Eye (tissue), 1 donor: ENCODE results near the gene ECE2.

Source experiments
- DNase-seq: peaks from one replicate; pipeline ENCODE4 v3.0.0-alpha.2; 2015

The ECE2 gene

GRCh38 chr3:184277366-184277765 lies 1.5 kb downstream of the ECE2 start:
- DNase-seq = no peak

DNA sequence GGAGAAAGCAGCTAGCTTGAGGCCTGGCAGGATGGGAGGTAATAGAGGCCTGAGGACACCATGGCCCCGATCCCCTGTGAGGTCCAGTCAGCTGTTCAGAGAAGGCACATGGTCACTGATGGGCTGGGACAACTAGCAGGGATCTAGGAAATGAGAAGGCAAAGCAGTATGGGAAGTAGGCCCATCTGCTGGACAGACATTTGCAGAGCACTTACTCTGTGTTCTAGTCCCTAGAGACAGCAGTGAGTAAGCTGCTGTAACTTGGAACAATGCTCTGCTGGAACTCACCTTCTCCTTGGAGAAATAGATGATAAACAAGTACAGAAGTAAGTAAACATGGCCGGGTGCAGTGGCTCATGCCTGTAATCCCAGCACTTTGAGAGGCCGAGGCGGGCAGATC lies 7.1 kb downstream of the ECE2 start:
- DNase-seq = no peak

DNA sequence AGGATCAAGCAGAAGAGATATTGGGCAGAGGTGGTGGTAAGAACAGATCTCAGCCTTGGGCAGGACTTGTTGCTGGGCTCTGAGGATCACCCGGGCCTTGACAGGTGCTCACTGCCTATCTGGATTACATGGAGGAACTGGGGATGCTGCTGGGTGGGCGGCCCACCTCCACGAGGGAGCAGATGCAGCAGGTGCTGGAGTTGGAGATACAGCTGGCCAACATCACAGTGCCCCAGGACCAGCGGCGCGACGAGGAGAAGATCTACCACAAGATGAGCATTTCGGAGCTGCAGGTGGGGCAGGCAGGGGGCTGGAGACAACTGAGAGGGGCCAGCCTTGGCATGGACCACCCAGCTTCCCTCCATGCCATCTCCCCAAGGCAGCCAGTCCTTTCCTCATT lies 7.9 kb downstream of the ECE2 start:
- no peak for DNase-seq

GRCh38 chr3:184284696-184285095 lies 8.9 kb downstream of the ECE2 start:
- peak; percentile 76 for DNase-seq

GRCh38 chr3:184289426-184289938 lies 13.7 kb downstream of the ECE2 start:
- peak; percentile 53 for DNase-seq

GRCh38 chr3:184290331-184290730 lies 14.5 kb downstream of the ECE2 start:
- DNase-seq = no peak

DNA sequence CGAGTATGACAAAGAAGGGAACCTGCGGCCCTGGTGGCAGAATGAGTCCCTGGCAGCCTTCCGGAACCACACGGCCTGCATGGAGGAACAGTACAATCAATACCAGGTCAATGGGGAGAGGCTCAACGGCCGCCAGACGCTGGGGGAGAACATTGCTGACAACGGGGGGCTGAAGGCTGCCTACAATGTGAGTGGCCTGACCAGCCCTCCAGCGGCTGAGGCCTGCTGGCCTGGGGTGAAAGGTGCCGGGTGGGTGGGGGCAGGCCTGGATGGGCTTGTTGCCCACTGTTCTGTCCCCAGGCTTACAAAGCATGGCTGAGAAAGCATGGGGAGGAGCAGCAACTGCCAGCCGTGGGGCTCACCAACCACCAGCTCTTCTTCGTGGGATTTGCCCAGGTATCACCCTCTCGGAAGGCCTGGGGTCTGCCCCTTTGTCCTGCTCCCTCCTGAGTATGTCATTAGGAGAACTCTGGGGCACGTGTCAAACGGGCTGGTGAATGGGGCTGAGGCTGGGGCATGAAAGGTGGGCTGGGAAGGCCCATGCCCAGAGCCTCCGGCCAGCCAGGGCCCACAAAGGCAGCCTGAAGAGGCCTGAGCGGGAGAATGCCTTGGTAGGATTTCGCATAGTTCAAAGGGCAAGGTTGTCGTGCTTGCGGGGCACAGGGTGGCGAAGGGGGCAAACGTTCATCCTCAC lies 15.4 kb downstream of the ECE2 start:
- no peak for DNase-seq

- DNase-seq = no peak
These were observed 16.1 kb downstream of the ECE2 start for GRCh38 chr3:184291738-184292445.

GRCh38 chr3:184295771-184296170 lies 19.9 kb downstream of the ECE2 start:
- no peak for DNase-seq

DNA sequence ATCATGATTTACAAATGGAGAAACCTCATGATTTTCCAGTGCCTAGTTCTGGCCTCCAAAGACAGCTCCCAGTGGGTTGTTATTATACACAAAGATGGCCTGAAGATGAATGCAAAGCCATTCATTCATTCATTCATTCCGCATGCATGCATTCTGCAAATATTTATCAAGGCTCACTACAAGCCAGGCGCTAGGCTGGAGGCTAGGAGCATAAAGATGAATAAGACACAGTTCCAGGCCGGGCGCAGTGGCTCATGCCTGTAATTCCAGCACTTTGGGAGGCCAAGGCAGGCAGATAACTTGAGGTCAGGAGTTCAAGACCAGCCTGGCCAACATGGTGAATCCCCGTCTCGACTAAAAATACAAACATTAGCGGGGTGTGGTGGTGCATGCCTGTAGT lies 20.8 kb downstream of the ECE2 start:
- no peak for DNase-seq

GRCh38 chr3:184298759-184299487 lies 23.1 kb downstream of the ECE2 start, which contains the start of gene PSMD2:
Gene PSMD2 (plus strand): TSS chr3:184299241. CDS start chr3:184299267, 26 bp downstream.
- peak; percentile 98 for DNase-seq

- no peak for DNase-seq
These were observed 23.9 kb downstream of the ECE2 start for GRCh38 chr3:184299488-184300377.

DNA sequence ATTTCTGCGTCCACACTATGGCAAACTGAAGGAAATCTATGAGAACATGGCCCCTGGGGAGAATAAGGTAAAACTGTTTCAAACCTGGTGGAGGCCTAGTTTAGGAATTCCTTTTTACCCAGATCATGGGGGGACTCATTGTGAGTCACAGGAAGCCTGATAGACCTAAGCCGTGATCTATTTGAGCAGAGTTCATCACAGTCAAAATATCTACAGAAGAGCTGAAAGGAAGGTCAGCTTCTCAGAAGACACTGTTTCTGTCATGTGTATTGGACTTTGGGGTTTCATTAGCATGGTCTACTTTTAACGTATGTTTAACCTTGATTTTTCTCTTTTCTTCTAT lies 24.5 kb downstream of the ECE2 start:
- no peak for DNase-seq

DNA sequence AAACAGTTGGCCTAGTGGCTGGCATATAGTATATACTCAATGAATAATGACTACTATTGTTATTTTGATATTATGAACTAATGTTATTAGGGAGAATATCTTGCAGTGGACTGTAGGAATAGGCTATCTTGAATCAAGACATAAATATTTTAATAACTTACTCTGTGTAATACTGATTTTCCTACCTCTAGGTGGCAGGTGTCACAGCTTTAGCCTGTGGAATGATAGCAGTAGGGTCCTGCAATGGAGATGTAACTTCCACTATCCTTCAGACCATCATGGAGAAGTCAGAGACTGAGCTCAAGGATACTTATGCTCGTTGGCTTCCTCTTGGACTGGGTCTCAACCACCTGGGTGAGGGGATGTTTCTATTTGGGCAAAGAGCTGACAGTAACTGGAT lies 29.8 kb downstream of the ECE2 start:
- no peak for DNase-seq

DNA sequence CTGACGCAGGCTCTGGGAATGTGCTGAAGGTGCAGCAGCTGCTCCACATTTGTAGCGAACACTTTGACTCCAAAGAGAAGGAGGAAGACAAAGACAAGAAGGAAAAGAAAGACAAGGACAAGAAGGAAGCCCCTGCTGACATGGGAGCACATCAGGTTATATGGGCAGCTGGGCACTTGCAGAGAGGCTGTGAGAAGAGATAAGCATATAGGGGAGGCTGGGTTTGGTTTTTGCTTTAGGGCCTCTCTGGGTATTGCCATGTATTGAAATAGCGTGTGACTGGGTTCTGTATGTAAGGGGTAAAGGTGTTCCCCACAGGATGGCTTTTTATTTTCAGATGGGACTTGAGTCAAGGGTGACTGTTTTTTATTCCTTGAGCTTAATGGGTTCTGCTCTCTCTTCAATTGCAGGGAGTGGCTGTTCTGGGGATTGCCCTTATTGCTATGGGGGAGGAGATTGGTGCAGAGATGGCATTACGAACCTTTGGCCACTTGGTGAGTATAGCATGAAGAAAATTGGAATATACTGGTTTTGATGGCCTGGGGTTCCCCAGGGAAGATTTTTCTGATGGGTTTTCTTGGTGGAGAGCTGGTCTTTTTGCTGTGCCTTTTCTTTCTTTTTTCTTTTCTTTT lies 30.6 kb downstream of the ECE2 start:
- DNase-seq = no peak

- no peak for DNase-seq
These were observed 32.1 kb downstream of the ECE2 start for GRCh38 chr3:184307915-184308314.

DNA sequence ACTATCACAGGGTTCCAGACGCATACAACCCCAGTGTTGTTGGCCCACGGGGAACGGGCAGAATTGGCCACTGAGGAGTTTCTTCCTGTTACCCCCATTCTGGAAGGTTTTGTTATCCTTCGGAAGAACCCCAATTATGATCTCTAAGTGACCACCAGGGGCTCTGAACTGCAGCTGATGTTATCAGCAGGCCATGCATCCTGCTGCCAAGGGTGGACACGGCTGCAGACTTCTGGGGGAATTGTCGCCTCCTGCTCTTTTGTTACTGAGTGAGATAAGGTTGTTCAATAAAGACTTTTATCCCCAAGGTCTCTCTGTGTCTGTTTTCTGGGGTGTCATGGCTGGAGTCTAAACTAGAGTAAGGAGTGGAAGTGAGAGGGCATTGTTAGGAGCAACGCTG lies 32.9 kb downstream of the ECE2 start:
- DNase-seq = no peak

DNA sequence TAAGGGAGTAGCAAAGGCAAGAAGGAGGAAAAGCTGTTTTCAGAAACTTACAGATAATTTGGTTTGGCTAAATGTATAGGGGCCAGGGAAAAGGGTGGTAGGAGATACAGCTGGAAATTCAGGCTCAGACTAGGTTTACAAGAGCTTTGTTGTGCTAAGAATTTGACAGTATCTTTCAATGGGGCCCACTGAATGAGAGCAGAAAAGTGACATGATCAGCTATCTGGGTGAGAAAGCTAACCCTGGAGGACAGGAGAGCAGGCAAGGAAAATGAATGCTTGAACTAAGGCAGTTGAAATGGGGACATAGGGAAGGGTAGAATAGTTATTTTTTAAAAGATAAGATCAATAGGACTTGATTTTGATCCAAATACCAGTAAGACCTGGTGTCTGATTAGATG lies 35.8 kb downstream of the ECE2 start:
- DNase-seq = no peak

DNA sequence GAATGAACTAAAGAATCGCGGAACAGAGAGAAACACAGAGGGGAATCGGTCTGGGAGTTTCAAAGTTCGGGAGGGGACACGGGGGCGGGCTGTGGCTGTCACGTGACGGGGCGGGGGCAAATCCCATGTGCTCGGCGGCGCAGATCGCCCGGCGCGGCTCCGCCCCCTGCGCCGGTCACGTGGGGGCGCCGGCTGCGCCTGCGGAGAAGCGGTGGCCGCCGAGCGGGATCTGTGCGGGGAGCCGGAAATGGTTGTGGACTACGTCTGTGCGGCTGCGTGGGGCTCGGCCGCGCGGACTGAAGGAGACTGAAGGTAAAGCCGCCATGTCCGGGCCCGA lies 38.5 kb downstream of the ECE2 start, which contains the start of gene EIF4G1:
TSS of gene EIF4G1 (plus strand) at position 244 of the 337 bp plus-strand sequence. CDS start 1,191 bp downstream, outside the sequence.
- peak; percentile 96 for DNase-seq

DNA sequence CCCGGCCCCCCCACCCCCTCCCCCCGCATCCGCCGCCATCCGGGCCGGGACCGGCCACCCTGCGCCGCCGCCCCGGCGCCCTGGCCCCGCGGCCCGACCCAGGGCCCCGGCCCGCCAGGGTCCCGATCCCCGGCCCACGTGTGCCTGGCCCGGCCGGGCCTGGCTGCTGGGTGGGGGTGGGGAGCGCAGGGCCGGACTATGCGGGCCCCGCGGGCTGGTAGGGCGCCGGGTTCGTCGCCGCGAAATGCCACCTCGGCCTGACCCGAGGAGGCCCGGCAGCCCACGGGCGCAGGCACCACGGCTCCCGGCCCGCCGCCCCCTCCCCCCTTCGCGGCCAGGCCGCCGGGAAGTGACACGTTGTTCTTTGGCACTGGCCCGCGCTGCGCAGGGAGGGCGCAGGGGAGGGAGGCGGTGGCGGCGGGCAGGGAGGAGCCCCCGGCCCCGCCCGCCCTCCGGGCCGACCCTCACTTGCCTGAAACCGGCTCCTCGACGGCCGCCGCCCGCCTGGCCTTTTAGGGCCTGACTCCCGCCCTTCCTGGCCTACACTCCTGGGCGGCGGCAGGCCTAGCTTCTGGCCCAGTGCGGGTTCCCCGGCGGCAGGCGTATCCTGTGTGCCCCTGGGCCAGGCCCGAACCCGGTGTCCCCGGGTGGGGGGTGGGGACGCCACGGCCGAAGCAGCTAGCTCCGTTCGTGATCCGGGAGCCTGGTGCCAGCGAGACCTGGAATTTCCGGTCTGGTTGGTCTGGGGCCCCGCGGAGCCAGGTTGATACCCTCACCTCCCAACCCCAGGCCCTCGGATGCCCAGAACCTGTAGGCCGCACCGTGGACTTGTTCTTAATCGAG lies 39.1 kb downstream of the ECE2 start:
- peak; percentile 79 for DNase-seq

DNA sequence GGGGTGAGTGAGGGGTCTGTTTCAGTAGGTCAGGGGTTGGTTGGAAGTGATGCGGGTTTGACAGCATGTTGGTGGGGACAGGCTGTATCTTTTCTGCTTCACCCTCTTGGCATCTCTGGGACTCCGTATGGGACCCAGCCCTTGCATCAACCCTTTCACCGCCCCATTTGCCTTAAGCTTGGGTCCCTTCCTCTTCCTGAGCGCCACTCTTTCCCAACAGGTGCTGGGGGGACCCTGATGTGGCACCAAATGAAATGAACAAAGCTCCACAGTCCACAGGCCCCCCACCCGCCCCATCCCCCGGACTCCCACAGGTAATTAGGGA lies 39.7 kb downstream of the ECE2 start:
- DNase-seq = no peak
